HG03135 (cell line): ENCODE results near the gene BCAT1.

Source experiments
- ATAC-seq: cut with Tn5 transposase; IDR thresholded peaks from one replicate; pipeline ENCODE4 v1.9.1; 2021; ENCODE audit warnings: mild to moderate bottlenecking, moderate library complexity; ENCODE audit not compliant: unreplicated experiment

Gene BCAT1

GRCh38 chr12:24948757-24949722 lies at the start of gene BCAT1:
TSS of gene BCAT1 (minus strand) at chr12:24949101. CDS start at chr12:24948932, 169 bp downstream.
- ATAC-seq = peak; percentile 35

DNA sequence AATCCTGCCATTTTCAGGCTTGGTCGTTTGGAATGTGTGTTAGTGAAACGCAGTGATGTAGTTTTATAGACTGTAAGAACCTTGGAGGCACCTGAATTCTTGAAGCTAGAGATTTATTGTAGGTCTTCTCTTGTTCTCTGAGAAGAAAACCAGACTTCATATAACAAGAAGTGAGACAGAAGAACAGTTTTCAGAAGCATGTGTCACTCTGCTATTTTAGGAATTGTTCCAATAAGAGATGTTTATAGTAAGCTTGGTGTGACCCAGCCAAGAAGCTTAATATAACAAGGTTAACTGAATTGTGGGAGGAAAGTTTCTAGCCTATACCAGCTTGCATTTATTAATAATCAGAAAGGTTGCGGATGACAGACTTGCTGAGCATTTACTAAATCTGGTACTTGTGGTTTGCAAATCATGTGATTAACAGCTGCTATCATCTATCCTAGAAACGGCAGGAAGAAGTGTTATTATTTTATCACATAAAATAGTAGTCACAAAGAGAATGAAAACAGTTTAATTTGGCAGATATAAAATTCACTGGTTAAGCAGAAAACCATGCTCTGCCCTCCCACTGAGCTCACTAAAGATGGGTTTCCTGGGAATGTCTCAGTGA lies 49.2 kb upstream of the BCAT1 start:
- peak; percentile 81 for ATAC-seq

GRCh38 chr12:24997496-24997895 lies 48.6 kb upstream of the BCAT1 start:
- ATAC-seq = peak; percentile 1

DNA sequence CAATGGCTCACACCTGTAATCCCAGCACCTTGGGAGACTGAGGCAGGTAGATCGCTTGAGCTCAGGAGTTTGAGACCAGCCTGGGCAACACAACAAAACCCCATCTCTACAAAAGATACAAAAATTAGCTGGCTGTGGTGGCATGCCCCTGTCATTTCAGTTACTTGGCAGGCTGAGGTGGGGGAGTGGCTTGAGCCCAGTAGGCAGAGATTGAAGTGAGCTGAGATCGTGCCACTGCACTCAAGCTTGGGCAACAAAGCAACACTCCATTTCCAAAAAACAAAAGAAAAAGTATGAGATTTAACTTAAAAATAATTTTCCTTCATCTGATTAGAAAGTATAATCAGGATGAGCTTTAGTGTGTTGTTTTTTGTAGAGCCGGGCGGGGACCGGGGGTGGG lies 47.9 kb upstream of the BCAT1 start:
- no peak for ATAC-seq

GRCh38 chr12:24996102-24996797 lies 47.3 kb upstream of the BCAT1 start:
- ATAC-seq = no peak

GRCh38 chr12:24993793-24994192 lies 44.9 kb upstream of the BCAT1 start:
- ATAC-seq = no peak

DNA sequence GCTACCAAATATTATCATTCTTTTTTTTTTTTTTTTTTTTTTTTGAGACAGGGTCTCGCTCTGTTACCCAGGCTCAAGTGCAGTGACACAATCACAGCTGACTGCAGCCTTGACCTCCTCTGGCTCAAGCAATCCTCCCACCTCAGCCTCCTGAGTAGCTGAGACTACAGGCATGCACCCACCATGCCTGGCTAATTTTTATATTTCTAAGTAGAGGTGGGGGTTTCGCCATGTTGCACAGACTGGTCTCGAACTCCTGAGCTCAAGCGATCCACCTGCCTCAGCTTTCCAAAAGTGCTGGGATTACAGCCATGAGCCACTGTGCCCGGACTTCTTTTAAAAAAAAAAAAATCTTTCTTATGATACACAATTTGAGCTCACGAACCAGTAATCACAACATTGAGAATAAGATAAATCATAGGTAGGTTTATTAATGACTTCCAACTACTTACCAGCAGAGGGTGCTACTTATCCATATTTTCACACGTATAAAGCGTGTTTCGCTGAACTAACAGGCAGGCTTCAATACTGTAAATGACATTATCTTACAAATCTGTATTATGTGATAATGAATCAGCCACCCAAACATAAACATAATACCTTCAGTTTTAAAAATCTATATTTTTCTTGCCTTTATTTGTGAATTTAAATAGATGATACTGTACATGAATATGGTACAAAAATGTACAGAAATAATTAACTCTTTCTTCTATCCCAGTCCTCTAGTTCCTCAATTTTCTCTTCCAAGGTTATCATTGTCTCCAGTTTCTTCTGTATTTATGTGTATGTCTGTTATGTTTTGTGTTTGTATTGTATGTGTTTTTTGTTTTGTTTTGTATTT lies 42.5 kb upstream of the BCAT1 start:
- ATAC-seq = no peak

DNA sequence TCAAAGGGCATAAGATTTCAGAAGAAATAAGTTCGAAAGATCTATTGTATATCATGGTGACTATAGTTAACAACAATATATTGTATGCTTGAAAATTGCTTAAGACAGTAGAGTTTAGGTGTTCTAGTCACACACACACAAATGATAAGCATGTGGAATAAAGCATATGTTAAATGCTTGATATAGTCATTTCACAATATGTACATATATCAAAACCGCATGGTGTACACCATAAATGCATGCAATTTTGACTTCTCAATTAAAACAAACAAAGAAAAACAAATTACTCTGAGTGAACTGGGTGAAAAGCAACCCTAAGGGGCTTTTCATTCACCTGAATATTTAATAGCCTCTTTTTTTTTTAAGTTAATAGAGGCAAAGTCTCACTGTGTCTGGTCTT lies 40.3 kb upstream of the BCAT1 start:
- ATAC-seq = no peak

GRCh38 chr12:24982250-24982649 lies 33.3 kb upstream of the BCAT1 start:
- ATAC-seq = no peak

DNA sequence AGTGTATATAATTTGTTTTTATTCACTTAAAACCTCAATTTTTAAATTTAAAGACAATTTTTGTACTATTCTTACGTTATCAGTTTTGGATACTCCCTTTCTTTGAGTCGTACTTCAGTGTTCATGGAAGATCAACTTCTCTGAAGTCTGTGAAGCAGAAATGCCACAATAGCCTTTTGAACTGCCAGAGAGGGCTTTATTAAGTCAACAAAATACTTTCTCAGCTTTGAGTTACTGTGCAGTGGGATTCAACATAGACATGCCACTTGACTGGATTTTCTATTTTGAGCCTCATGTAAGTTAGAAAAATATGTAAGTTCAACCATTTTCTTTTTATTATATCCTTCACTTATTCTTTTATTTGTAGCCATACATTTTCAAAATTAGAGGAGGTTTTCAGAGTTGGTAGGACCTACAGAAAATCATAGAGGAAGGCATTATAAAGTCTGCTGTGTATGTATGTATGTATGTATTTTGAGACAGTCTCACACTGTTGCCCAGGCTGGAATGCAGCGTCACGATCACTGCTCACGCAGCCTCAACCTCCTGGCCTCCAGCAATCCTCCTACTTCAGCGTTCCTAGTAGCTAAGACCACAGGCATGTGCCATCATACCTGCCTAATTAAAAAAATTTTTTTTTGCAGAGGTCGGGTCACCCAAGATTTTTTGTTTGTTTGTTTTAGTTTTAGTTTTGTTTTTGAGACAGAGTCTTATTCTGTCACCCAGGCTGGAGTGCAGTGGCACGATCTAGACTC lies 31.3 kb upstream of the BCAT1 start:
- no peak for ATAC-seq

DNA sequence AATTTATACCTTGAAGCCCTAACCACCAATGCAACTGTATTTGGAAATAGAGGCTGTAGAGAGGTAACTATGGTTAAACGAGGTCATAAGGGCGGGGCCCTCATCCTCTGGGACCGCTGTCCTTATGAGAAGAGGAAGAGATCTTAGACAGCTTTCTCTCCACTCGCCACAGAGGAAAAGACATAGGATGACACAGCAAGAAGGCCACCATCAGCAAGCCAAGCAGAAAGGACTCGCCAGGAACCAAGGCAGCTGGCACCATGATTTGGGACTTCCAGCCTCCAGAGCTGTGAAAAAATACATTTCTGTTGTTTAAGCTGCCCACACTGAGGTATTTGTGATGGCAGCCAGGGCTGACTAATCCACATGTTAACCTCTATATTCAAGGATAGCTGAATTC lies 30.4 kb upstream of the BCAT1 start:
- no peak for ATAC-seq

- ATAC-seq = no peak
Measured at GRCh38 chr12:24977711-24978110, 28.8 kb upstream of the BCAT1 start.

- ATAC-seq = no peak
Measured at GRCh38 chr12:24977060-24977459, 28.2 kb upstream of the BCAT1 start.

DNA sequence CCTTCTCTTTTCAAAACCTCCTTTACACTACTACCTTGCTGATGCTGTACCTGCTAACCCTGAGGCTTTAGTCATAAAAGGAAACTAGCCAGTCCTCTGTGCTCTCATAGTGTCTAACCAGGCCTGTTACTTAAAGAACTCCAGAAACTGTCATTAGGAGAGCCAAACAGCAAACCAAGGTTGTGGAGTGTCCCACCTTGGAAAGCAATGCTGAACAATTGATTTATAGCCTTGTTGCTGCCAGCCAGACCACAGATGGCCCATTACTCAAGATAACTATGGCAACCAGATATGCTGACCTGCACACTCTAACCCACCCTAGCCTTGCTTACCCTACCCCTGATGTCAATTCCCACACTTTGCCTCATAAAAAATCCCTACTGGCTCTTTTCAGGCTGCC lies 26.5 kb upstream of the BCAT1 start:
- no peak for ATAC-seq

- ATAC-seq = no peak
Measured at GRCh38 chr12:24974216-24974615, 25.3 kb upstream of the BCAT1 start.

GRCh38 chr12:24972078-24972477 lies 23.2 kb upstream of the BCAT1 start:
- no peak for ATAC-seq

GRCh38 chr12:24970177-24970576 lies 21.3 kb upstream of the BCAT1 start:
- ATAC-seq = no peak

DNA sequence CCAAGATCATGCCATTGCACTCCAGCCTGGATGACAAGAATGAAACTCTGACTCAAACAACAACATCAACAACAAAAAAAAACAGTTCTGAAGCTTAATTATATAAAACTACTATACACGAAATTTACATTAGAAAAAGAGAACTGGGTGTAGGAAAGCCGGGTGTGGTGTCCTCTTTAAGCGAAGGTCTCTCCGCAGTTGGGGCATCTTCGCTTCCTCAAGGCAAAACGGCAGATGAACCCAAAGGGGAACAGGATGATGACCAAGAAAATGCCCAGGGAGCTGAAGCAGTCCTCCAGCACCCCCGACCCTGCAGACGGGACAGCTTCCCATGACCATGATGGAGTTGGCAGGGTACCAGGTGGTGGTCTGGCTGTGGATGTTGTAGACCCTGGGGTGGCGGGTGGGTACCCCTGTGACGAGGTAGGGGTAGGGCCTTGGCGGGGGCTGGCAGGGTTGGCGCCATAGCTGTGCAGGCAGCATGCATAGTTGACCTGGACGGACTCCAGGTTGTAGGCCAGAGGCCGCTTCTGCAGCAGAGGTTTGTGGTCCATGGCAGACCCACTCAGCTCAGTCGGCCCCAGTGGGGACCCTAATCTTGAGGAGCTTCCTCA lies 18.2 kb upstream of the BCAT1 start:
- no peak for ATAC-seq

- no peak for ATAC-seq
Measured at GRCh38 chr12:24964342-24964741, 15.4 kb upstream of the BCAT1 start.
